ENCODE measurements around the gene PANX2.

DNA sequence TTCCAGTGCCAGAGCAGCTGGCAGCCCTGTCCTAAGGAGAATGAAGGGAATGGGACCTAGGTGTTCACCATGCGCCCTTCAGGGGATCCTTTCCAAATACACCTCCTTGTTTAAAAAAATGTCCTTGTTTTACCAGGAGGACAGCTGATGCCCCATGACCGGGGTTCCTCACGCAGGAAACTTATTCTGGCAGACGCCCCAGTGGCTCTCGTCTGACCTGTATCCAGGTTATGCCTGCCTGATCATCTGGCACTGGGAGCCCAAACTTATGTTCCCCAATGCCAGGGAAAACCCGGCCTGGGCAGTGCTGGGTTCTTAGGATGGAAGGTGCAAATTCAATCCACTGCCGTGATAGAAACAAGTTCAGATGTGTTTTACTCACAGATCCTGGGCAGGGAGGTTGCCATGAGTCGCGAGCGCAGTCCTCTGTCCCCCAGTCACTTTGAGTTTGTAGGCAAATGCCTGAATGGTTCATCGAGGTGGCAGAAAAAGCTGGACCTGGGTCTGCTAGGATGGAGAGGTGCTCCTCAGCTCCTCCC, 49.3 kb upstream of the PANX2 start:
- TF ChIP-seq ZMAT3 (CRISPR knock-in tag; conservative IDR thresholded peaks at IDR 0.05) (no peak), RAD21 (CRISPR knock-in tag; IDR thresholded peaks at IDR 0.05) (no peak), FOSL2 (CRISPR knock-in tag; IDR thresholded peaks at IDR 0.05) (no peak), ZNF780A (CRISPR knock-in tag; IDR thresholded peaks at IDR 0.05) (no peak)
- TF ChIP-seq, protein P1, sequence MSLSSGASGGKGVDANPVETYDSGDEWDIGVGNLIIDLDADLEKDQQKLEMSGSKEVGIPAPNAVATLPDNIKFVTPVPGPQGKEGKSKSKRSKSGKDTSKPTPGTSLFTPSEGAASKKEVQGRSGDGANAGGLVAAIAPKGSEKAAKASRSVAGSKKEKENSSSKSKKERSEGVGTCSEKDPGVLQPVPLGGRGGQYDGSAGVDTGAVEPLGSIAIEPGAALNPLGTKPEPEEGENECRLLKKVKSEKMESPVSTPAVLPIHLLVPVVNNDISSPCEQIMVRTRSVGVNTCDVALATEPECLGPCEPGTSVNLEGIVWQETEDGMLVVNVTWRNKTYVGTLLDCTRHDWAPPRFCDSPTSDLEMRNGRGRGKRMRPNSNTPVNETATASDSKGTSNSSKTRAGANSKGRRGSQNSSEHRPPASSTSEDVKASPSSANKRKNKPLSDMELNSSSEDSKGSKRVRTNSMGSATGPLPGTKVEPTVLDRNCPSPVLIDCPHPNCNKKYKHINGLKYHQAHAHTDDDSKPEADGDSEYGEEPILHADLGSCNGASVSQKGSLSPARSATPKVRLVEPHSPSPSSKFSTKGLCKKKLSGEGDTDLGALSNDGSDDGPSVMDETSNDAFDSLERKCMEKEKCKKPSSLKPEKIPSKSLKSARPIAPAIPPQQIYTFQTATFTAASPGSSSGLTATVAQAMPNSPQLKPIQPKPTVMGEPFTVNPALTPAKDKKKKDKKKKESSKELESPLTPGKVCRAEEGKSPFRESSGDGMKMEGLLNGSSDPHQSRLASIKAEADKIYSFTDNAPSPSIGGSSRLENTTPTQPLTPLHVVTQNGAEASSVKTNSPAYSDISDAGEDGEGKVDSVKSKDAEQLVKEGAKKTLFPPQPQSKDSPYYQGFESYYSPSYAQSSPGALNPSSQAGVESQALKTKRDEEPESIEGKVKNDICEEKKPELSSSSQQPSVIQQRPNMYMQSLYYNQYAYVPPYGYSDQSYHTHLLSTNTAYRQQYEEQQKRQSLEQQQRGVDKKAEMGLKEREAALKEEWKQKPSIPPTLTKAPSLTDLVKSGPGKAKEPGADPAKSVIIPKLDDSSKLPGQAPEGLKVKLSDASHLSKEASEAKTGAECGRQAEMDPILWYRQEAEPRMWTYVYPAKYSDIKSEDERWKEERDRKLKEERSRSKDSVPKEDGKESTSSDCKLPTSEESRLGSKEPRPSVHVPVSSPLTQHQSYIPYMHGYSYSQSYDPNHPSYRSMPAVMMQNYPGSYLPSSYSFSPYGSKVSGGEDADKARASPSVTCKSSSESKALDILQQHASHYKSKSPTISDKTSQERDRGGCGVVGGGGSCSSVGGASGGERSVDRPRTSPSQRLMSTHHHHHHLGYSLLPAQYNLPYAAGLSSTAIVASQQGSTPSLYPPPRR (CRISPR knock-in tag; IDR thresholded peaks at IDR 0.05; ENCODE audit: borderline replicate concordance): no peak
- TF ChIP-seq, protein P2, sequence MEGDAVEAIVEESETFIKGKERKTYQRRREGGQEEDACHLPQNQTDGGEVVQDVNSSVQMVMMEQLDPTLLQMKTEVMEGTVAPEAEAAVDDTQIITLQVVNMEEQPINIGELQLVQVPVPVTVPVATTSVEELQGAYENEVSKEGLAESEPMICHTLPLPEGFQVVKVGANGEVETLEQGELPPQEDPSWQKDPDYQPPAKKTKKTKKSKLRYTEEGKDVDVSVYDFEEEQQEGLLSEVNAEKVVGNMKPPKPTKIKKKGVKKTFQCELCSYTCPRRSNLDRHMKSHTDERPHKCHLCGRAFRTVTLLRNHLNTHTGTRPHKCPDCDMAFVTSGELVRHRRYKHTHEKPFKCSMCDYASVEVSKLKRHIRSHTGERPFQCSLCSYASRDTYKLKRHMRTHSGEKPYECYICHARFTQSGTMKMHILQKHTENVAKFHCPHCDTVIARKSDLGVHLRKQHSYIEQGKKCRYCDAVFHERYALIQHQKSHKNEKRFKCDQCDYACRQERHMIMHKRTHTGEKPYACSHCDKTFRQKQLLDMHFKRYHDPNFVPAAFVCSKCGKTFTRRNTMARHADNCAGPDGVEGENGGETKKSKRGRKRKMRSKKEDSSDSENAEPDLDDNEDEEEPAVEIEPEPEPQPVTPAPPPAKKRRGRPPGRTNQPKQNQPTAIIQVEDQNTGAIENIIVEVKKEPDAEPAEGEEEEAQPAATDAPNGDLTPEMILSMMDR (CRISPR knock-in tag; IDR thresholded peaks at IDR 0.05): no peak

Measured in HepG2 (cell line).